Common myeloid progenitor, CD34-positive (primary cell): Measurements from ENCODE around the gene NPM1.

ENCODE experiments used
- CTCF ChIA-PET: fragments of 350-600 bp; sonication (Branson Sonifier 250); formaldehyde crosslinking; loops from one replicate; lab custom pipeline; 2021; ENCODE audit warnings: antibody characterized with exemption; lab: Charles Lee
- POLR2A ChIA-PET: fragments of 350-600 bp; sonication (Branson Sonifier 250); formaldehyde crosslinking; loops from one replicate; lab custom pipeline; 2021; ENCODE audit warnings: antibody characterized with exemption; lab: Charles Lee
- DNase-seq, 3 donors: peaks; one replicate each; pipeline versions ENCODE4 v3.0.0 to v3.0.0-alpha.2; 2013
- H3K27ac ChIP-seq, 2 experiments: 1 replicate in 1 of 2; 2 replicates in 1 of 2; pipeline ENCODE4 v1.7.0; 2013; ENCODE audit warnings: inconsistent platforms in 2 of 2, low read length in 2 of 2, mild to moderate bottlenecking in 2 of 2, low read depth in 1 of 2, moderate library complexity in 1 of 2; ENCODE audit not compliant: severe bottlenecking in 2 of 2, insufficient read depth in 1 of 2, poor library complexity in 1 of 2
- H3K27me3 ChIP-seq, 5 experiments: replicated peaks in 2 of 5; 1 replicate in 3 of 5; 2 replicates in 2 of 5; pipeline versions ENCODE4 v1.6.1 to v1.7.0; 2013; ENCODE audit warnings: low read length in 4 of 5, mild to moderate bottlenecking in 2 of 5, moderate library complexity in 2 of 5, inconsistent platforms in 1 of 5; ENCODE audit not compliant: insufficient read depth in 5 of 5, control insufficient read depth in 4 of 5
- H3K36me3 ChIP-seq, 4 experiments: 1 replicate in 2 of 4; 2 replicates in 2 of 4; pipeline versions ENCODE4 v1.6.1 to v1.7.0; 2013; ENCODE audit warnings: low read length in 3 of 4, control low read depth in 1 of 4, mild to moderate bottlenecking in 1 of 4; ENCODE audit not compliant: control insufficient read depth in 4 of 4, insufficient read depth in 4 of 4
- H3K4me1 ChIP-seq, 4 experiments: 1 replicate in 3 of 4; 2 replicates in 1 of 4; pipeline versions ENCODE4 v1.6.1 to v1.7.1; 2013; ENCODE audit warnings: low read length in 3 of 4, mild to moderate bottlenecking in 3 of 4, control low read depth in 1 of 4, inconsistent platforms in 1 of 4, moderate library complexity in 1 of 4; ENCODE audit not compliant: control insufficient read depth in 4 of 4, insufficient read depth in 4 of 4; ENCODE audit errors: control extremely low read depth in 1 of 4
- H3K4me3 ChIP-seq, 7 experiments: 1 replicate in 4 of 7; 2 replicates in 3 of 7; pipeline versions ENCODE4 v1.5.1 to v1.7.0; 2013; ENCODE audit warnings: mild to moderate bottlenecking in 7 of 7, low read length in 6 of 7, moderate library complexity in 6 of 7, inconsistent platforms in 2 of 7, low read depth in 2 of 7, control low read depth in 1 of 7; ENCODE audit not compliant: insufficient read depth in 4 of 7, control insufficient read depth in 1 of 7; ENCODE audit errors: extremely low read depth in 1 of 7
- H3K9me3 ChIP-seq, 5 experiments: 1 replicate in 4 of 5; 2 replicates in 1 of 5; pipeline versions ENCODE4 v1.6.1 to v1.7.1; 2013; ENCODE audit warnings: low read length in 4 of 5, mild to moderate bottlenecking in 2 of 5, inconsistent platforms in 1 of 5, low read depth in 1 of 5, moderate library complexity in 1 of 5; ENCODE audit not compliant: control insufficient read depth in 4 of 5, insufficient read depth in 2 of 5; ENCODE audit errors: control extremely low read depth in 1 of 5
- WGBS: methylation state at CpG from one replicate; pipeline ENCODE4 v1.1.5; 2013; ENCODE audit not compliant: insufficient coverage; 5-methylcytosine and 5-hydroxymethylcytosine counted together

NPM1 gene

DNA sequence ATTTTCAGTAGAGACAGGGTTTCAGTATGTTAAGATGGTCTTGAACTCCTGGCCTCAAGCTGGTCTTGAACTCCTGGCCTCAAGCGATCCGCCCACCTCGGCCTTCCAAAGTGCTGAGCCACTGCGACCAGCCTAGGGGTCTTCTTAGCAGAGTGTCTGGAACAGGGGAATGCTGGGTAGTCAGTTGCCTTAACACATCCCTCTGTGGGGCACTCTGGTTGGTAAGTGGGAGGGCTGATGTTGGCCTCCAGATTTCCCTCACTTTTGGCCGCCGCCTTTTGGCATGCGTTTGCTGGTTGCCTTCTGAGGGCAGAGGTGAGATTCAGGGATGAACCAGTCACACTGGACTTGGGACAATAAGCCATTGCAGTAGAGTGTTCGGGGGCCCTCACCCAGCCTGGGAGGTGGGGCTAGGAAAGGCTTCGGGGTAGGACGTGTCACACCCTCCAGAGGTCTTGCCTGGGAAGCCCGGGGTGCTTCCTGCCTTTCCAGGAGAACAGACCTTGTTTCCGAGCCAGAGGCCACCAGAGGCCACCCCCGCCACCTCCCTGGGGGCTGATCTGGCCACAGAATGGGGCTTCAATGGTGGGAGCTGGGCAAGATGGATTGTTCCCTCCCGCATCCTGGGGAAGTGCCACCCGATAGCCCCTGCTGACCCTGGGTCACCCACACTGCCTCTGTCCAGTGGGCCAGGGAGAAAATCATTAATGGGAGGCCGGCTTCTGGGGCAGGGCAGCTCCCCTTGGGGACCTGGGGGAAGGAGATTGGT lies 45.1 kb downstream of the NPM1 start:
- Histone ChIP-seq H3K9me3 (no peaks in the 10 kb centered on the region), H3K4me3 (no peak overlapping the region), H3K4me1 (no peaks in the 10 kb centered on the region), H3K36me3 (no peaks in the 10 kb centered on the region), H3K27ac (no peak overlapping the region), H3K27me3 (peaks cover 0 to 2% (median 0%) of the 10 kb centered on the region in 5 experiments)
- 95% methylated on average over 14 of the region's 16 CpGs for WGBS
- DNase-seq: no peak
- ChIA-PET CTCF (interaction anchor here (1.6 to 1.7 kb wide), 2 partner anchors 12 to 14 kb away, joined by 4 to 5 read pairs; no protein-coding TSS in a partner anchor), POLR2A (no interaction called here)

DNA sequence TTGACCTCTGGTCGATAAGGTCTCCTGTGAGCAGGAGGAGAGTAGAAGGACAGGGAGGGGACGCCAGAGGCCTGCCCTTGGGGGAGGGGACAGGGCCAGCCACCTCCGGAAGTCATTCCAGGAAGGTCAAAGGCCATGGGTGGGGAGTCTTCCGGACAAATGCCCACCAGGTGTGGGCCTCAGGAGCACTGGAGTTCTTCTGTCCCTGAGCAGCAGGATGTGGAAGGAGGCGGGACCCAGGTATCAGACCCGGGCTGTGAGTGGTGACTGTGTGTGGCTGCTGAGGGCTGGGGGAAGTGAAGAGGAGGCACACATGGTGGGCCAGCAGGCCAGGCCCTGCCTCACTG lies 45.7 kb downstream of the NPM1 start:
- CTCF ChIA-PET: interaction anchor here (1.6 to 1.7 kb wide), 2 partner anchors 12 to 15 kb away, joined by 4 to 5 read pairs; no protein-coding TSS in a partner anchor
- POLR2A ChIA-PET: no interaction called here
- no peaks in the 10 kb centered on the region for H3K9me3 ChIP-seq
- DNase-seq: no peak
- no peaks in the 10 kb centered on the region for H3K4me1 ChIP-seq
- no peaks in the 10 kb centered on the region for H3K36me3 ChIP-seq
- H3K27ac ChIP-seq: no peak overlapping the region
- H3K4me3 ChIP-seq: no peak overlapping the region
- 74% methylated on average over 2 of the region's 6 CpGs for WGBS
- peaks cover 0 to 2% (median 0%) of the 10 kb centered on the region in 5 experiments for H3K27me3 ChIP-seq

DNA sequence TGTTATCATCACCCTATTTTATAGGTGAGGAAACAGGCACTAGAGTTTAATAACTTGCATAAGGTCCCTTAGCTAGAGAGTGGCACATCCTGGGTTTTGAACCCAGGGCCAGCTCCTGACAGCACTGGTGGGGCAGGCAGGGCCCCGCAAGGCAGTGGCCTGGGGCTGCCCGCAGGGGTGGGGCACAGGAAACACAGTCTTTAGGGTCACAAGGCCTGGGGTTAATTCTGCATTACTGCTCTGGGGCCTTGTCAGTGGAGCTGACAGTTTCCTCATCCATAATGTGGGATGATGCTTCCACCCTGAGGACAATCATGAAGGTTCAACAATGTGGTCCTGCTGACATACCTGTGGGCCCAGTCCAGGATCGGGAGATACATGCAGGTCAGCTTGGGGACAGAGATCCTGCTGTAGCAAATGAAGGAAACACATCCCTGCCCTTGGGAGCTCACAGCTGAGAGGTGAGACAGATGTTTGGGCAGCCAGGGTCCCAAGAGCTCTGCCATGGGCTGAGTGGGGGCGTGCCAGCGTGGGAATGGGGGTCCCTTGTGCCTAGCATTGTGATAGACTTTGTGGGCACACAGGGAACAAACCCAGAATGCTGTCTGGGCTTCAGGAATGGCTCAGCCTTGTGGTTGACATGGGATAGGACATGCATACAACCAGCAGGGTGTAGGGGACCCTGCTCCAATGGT lies 46.5 kb downstream of the NPM1 start:
- DNase-seq: no peak
- H3K27me3 ChIP-seq: peaks cover 0 to 2% (median 0%) of the 10 kb centered on the region in 5 experiments
- H3K4me3 ChIP-seq: no peak overlapping the region
- H3K36me3 ChIP-seq: no peaks in the 10 kb centered on the region
- 96% methylated on average over 4 of the region's 5 CpGs for WGBS
- ChIA-PET POLR2A (no interaction called here), CTCF (interaction anchor here (1.6 to 1.7 kb wide), 2 partner anchors 13 to 16 kb away, joined by 4 to 5 read pairs; no protein-coding TSS in a partner anchor)
- no peak overlapping the region for H3K27ac ChIP-seq
- no peaks in the 10 kb centered on the region for H3K4me1 ChIP-seq
- no peaks in the 10 kb centered on the region for H3K9me3 ChIP-seq

DNA sequence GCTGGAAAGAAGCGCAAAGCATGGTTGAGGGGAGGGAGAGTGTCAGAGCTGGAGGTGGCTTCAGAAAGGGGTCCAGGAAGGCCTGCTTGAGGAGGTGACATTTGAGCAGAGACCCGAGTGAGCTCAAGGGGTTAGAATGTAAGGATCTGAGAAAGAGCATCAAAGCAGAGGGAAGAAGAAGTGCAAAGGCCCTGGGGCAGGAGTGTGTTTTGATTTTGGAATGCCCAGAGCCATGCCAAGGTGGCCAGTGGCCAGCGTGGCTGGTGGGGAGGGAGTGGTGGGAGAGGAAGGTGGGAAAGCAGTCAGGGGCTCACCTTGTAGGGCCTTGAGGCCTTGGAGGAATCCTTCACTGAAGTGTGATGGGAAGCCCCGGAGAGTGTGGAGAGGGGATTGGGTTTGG lies 47.2 kb downstream of the NPM1 start:
- CTCF ChIA-PET: interaction anchor here (1.2 kb wide), 1 partner anchor 13 kb away, joined by 3 read pairs; no protein-coding TSS in a partner anchor
- Histone ChIP-seq H3K9me3 (no peaks in the 10 kb centered on the region), H3K27me3 (peaks cover 0 to 2% (median 0%) of the 10 kb centered on the region in 5 experiments), H3K27ac (no peak overlapping the region), H3K36me3 (no peaks in the 10 kb centered on the region), H3K4me1 (no peaks in the 10 kb centered on the region), H3K4me3 (no peak overlapping the region)
- no peak for DNase-seq
- POLR2A ChIA-PET: no interaction called here
- 100% methylated on average over 4 of the region's 4 CpGs for WGBS

DNA sequence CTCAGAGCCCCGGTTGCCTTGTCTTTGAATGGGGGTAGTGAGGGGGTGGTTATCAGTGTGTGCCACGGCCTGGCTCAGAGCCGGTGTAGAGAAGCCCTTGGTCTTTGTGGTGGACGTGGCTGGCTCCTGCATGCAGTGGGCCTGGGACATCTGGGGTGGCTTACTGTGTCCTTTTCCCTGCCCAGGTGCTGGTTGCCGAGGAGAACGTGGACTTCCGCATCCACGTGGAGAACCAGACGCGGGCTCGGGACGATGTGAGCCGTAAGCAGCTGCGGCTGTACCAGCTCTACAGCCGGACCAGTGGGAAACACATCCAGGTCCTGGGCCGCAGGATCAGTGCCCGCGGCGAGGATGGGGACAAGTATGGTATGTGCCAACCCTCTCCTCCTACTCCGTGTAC lies 48.3 kb downstream of the NPM1 start:
- H3K36me3 ChIP-seq: no peaks in the 10 kb centered on the region
- no peak overlapping the region for H3K27ac ChIP-seq
- ChIA-PET CTCF (interaction anchor here (1.0 to 1.2 kb wide), 2 partner anchors 14 to 22 kb away, joined by 3 read pairs; no protein-coding TSS in a partner anchor), POLR2A (no interaction called here)
- 97% methylated on average over 19 of the region's 20 CpGs for WGBS
- H3K9me3 ChIP-seq: no peaks in the 10 kb centered on the region
- no peak overlapping the region for H3K4me3 ChIP-seq
- peaks cover 0 to 2% (median 0%) of the 10 kb centered on the region in 5 experiments for H3K27me3 ChIP-seq
- DNase-seq: no peak
- no peaks in the 10 kb centered on the region for H3K4me1 ChIP-seq

DNA sequence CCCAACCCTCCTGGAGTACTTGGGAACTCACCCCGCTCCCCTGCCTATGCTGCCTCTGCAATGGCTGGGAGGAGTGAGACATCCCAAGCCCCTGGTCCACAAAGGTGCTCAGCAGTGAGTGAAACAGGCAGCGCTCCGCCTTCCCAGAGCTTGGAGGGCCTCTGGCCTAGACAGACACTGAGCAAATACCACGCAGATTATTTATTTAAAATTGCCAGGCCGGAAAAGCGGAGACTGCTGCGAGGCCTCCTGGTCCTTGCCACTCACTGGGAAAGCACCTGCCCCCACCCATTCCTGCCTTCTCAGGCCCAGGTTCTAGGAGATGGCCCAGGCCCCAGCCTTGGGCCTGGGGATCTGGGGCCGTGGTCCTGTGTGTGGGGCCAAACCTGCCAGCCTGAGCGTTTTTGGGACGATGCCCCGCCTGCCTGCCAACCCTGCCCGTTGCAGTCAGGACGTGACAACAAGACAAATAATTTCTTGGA lies 49.2 kb downstream of the NPM1 start:
- Histone ChIP-seq H3K27me3 (no peaks in the 10 kb centered on the region), H3K4me1 (no peaks in the 10 kb centered on the region), H3K27ac (no peak overlapping the region), H3K4me3 (no peak overlapping the region), H3K9me3 (no peaks in the 10 kb centered on the region), H3K36me3 (no peaks in the 10 kb centered on the region)
- POLR2A ChIA-PET: no interaction called here
- CTCF ChIA-PET: interaction anchor here (1.0 kb wide), 1 partner anchor 23 kb away, joined by 3 read pairs; no protein-coding TSS in a partner anchor
- WGBS: 97% methylated on average over 13 of the region's 13 CpGs
- no peak for DNase-seq
